GM19463 (cell line): Measurements from ENCODE around the gene ARFGEF2.
"Not testable (repeated sequence)": the region's sequence is repeated elsewhere in the genome, so short reads cannot be mapped to it uniquely, and the experiment has no call there.

ENCODE experiments used
- ATAC-seq: cut with Tn5 transposase; IDR thresholded peaks from one replicate; pipeline ENCODE4 v1.9.1; 2021; ENCODE audit warnings: mild to moderate bottlenecking, moderate library complexity; ENCODE audit not compliant: unreplicated experiment

ARFGEF2 gene

DNA sequence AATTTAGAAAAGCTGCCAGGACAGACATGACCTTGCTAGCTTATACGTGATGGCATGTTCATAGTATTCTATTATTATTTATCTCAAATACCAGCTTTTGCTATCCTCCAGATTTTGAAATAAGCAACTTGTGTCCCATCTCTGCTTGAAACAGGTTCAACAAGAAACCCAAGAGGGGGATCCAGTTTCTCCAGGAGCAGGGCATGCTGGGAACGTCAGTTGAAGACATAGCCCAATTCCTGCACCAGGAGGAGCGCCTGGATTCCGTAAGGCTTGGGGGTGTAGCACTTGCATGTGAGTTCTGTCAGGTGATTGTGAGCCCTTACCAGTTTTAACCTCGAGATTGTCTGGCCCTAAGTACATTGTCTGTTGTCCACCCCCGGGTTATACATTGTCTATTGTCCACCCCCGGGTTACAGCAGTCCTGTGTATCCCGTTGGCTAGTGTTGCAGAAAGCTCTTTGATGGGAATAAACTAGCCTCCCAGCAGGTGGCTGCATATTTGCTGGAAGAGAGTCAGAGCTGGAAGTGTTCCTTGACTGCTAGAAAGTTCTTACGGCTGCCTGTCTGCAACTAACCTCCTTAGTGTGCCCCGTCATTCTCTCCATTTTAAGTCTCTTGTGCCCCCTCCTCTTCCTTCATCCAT is 63.2 kb downstream of the ARFGEF2 start:
- no peak for ATAC-seq

DNA sequence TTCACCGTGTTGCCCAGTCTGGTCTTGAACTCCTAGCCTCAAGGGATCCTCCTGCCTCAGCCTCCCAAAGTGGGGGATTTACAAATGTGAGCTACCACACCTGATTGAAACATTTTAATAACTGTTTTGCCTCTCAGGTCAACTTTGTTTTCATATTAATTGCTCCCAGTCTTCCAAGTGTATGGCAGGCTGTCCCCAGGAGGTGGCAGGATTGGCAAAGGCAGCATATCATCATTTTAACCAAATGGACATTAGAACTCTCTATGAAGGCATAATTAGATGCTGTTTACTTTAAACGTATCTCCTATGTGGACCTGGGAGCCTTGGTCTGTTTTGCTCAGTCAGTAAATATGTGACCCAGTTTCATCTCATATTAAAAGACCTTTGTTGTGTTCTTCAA is 65.4 kb downstream of the ARFGEF2 start:
- no peak for ATAC-seq

DNA sequence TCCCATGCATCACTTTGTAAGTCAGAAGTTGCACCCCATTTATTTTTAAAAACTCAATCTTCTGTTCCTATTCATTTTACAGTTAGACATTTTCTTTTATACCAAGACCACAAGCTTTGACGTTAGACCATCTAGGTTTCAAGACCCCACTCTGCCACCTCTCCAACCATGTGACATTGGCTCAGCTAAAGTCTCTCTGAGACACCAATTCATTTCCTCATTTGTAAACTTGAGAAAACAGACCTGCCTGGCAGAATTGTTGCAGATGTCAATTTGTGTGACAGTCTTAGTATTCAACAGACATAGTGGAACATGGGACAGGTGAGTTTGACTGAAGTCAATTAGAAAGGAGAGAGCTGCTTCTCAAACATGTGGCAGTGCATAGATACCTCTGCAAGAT is 69.0 kb downstream of the ARFGEF2 start:
- ATAC-seq, result no peak

GRCh38 chr20:48995589-48995988 is 74.1 kb downstream of the ARFGEF2 start:
- ATAC-seq, result no peak

DNA sequence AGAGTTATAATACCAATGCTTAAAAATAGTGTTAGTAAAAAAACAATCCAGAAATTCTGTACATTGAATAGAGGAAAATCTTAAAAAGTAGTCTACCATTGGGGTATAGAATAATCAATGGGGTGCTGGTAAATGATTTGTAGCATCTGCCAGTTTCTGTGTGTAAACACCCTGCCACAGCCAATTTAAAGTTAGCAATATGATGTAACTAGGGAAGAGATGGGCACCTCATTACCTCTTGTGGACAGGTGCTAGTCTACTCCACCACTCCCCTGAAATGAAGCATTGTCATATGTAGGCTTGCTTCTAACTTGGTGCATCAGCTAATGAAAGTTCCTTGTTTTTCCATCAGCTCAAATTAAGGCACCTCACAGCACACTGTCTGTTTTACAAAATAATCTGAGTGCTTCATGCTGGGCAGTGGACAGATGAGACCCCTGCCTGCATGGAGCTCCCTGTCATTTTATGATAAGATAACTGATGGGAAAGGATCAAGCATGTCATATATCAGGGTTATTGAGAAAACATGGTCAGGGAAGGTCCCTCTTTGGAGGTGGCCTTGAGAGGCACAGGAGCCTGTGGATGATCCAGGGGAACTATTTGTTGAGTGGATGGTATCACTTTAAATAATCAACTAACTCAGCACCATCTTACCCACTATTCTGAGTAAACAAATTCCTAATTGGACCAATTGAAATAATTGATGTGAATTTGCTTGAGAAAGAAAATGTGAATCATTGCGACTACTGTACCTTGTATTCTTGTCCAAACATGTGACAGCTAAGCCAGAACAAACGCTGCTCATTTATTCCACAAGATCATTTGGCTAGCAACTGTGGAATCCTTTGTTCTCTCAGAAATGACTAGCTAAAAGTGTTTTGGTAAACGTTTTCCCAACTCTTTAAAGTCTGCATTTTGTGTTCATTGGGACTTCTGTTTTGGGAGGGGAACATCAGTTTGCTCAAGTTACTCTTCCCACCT is 78.7 kb downstream of the ARFGEF2 start:
- no peak for ATAC-seq

GRCh38 chr20:49001741-49002140 is 80.2 kb downstream of the ARFGEF2 start:
- ATAC-seq, result no peak

GRCh38 chr20:49006446-49006980 is 85.0 kb downstream of the ARFGEF2 start:
- ATAC-seq, result no peak

DNA sequence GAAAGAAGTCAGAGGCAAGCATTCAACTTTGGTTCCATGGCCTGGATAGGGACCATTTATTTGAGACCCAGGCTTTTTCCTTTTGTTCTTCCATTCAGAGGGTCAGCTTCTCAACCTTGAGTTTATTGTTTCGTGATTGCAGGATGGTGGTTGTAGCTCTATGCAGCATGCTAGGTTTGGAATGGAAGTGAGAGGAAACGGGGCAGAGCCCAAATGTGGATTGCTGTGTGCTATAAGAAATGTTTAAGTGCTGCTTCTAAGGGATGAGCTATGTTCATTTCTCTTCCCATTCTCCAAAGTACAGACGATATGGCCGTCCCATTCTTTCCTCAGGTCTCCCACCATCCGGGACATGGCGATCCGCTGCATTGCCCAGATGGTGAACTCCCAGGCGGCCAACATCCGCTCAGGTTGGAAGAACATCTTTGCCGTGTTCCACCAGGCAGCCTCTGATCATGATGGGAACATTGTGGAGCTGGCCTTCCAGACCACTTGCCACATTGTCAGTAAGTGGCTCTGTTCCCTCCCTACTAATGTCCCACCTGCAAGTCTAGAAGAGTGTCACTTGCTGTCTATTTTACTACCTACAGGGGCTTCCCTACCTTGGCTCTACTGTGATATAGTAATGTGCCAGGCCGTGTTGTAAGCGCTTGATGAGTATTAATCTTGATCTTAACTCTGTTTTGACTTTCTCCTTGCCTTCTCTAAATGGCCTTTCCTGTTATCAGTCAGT is 88.6 kb downstream of the ARFGEF2 start:
- no peak for ATAC-seq

GRCh38 chr20:49024220-49024619 is 102.7 kb downstream of the ARFGEF2 start:
- no peak for ATAC-seq

GRCh38 chr20:49028177-49028576 is 106.7 kb downstream of the ARFGEF2 start:
- ATAC-seq, result not testable (repeated sequence)

- no peak for ATAC-seq
Observed at GRCh38 chr20:49028684-49029083, 107.2 kb downstream of the ARFGEF2 start.

GRCh38 chr20:49029203-49029602 is 107.7 kb downstream of the ARFGEF2 start:
- no peak for ATAC-seq

- ATAC-seq, result no peak
Observed at GRCh38 chr20:49030954-49031619, 109.6 kb downstream of the ARFGEF2 start.

GRCh38 chr20:49032455-49032854 is 110.9 kb downstream of the ARFGEF2 start:
- no peak for ATAC-seq

GRCh38 chr20:49034070-49034732 is 112.7 kb downstream of the ARFGEF2 start:
- no peak for ATAC-seq

DNA sequence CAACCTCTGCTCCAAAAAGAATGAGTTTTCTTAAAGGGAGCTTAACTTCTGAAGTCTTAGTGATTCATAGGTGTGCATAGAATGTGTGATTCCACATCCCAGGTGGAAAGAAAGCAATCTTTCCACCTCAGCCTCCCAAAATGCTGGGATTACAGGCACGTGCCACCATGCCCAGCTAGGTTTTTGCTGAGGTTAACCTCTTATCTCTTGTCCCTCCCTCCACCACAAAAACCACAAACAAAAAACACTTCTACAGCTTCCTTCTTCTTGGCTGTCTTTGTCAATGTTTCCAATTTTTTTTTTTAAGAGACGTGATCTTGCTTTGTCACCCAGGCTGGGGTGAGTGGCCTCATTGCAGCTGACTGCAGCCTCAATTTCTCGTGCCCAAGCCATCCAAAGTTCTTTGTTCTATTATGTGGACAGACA is 116.5 kb downstream of the ARFGEF2 start:
- ATAC-seq, result no peak

- no peak for ATAC-seq
Observed at GRCh38 chr20:49039854-49040253, 118.3 kb downstream of the ARFGEF2 start.

- no peak for ATAC-seq
Observed at GRCh38 chr20:49043000-49043399, 121.5 kb downstream of the ARFGEF2 start.

DNA sequence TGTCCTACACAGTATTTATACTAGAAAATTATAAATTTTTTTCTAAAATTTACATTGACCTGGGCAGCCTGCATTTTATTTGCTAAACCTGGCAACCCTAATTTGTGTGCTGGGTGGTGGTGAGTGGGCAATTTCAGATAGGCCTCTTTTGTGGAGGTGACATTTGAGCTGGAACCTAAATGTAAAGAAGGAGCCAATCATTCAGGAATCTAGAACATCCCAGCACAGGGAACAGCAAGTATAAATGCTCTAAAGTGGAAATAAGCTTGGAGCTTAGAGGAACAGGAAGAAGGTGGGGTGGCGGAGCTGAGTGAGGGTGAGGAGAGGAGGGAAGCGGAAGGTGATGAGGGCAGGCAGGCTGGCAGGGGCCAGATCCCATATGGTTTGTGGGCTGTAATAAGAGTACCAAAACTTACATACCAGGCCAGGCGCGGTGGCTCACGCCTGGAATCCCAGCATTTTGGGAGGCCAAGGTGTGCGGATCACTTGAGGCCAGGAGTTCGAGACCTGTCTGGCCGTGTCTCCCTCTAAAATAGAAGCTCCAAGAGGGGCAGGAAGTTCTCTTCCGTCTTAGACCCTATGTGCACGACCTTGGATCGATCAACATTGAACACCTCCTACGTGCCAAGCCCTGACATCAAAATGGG is 124.1 kb downstream of the ARFGEF2 start:
- ATAC-seq, result no peak
